NOMO-1 (cell line): ENCODE data around the gene SINHCAF.

Source experiments
- DNase-seq, 2 experiments: peaks; one replicate each; lab custom pipeline; 2025; ENCODE audit not compliant: unreplicated experiment in 2 of 2; lab: John Stamatoyannopoulos, UW

Gene SINHCAF

DNA sequence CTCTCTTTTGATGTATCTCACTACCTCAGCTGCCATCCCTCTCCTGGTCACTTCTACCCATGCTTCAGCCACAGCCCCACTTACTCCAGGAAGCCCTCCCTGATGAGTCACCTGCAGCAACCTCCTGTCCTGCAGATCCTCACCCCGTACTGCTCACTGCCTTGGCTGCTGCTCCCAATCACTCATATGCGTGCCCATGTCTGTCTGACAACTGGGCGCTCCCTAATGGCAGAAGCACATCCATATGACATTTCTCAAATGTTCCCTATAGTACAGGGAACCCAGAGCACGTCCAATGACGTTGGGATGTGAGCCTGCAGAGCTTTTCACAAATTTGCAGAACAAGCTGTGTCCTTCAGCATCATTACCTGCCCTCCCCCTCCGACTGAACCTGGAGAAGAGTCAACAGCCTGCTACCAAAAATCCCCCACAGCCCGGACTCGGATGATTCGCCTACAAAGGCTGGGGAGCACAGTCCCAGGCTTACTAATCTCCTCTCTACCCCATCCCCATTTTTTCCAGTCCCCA, 90.0 kb downstream of the SINHCAF start:
- DNase-seq, result no peak

DNA sequence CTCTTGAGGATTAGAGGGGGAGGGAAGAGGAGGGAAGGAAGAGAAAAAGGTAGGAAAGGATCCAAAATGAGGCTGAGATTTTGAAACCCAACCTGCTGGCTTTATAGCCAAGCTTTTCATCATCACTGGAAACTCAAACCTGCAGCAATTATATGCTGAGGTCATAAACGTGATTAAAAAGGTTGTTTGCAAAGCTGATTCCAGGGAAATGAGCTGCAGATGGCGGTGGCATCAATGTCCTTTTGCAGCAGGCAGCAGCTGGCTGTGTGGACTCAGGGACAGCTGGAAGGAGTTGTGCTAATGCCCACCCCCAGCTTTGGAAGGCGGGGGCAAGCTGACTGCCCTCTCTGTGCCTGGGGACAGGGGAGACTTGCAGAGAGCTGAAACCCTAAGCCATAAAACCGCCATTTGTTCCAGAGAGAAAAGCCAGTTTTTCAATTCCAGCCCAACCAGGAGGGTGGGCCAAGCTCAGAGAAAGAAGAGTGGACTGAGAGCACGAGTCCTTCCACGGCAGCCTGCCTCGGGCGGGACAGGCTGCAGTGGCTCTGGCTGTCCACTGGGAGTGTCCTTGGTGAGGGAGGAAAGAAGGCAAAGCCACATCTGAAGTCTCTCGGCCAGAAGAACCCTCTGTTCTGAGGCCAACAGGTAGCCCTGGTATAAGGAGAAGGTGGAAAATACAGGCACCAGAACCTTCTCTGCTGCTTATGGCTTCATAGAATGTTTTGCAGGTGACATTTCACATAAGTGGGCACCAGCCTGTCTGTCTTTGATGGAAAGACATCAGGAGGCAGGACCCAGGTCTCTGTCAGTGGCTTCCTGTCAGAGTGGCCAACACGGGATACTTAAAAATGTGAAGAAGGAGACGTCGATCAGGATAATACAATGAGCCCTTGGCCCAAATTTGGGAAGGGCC, 90.7 kb downstream of the SINHCAF start:
- no peak for DNase-seq

DNA sequence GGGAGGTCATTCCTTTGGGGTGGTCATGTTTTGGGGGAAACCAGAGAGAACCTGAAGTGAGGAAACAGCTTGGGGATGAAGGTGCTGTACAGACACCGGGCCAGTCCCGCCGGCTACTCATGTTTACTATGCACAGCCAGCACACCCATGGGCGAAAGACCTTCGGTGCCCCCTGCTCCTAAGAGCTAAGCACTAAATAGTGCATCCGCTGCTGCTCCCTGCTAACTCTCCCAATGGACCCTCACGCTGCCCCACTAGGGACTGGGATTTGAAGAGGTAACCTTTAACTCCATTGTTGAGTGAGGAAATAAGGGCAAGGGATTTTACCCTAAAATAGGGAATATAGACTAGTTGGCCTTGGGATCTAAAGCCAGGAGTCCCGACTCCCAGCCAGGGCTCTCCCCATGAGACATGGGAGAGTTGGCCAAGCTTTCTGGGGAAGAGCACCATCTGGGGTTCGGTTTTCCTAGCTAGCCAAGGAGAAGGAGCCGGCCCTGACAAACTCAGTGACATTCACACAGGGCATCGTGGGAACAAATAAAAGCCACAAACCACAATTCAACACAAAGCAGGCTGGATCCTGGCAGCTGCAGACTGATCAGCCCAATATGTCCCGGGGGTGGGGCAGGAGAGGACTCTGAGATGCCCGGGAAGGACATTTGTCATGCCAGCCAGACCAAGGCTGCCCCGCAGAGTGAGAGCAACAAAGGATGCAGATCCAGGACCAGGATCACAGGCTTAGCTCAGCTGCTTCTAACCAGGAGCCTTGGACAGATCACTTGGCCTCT, 91.7 kb downstream of the SINHCAF start:
- no peak for DNase-seq

- DNase-seq, result no peak
Measured at GRCh38 chr12:31233061-31233730, 92.8 kb downstream of the SINHCAF start.

DNA sequence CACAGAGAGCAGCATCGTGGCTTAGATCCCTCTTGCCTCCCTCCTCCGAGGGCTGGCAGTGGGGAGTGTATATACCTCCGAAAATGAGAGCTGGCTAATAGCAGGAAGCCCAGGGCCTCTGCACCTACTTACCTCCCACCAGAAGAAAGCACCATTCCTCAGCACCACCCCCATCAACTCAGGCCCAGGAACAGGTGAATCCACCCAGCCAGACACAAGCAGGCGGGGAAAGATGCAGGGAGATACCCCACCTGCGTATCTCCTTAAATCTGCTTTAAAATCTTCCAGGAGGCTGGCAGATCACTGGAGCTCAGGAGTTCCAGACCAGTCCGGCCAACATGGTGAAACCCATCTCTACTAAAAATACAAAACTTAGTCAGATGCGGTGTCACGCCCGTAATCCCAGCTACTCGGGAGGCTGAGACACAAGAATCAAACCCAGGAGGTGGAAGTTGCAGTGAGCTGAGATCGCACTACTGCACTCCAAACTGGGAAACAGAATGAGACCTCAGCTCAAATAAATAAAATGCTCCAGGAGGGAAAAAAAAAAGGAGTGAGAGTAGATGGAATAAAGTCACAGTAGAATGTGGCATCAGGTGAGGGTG, 93.5 kb downstream of the SINHCAF start:
- no peak for DNase-seq

- no peak for DNase-seq
Measured at GRCh38 chr12:31231611-31232360, 94.2 kb downstream of the SINHCAF start.
